Measurements from ENCODE around the gene TROAP.
"Not testable (repeated sequence)": the region's sequence is repeated elsewhere in the genome, so short reads cannot be mapped to it uniquely, and the experiment has no call there.

The TROAP gene

DNA sequence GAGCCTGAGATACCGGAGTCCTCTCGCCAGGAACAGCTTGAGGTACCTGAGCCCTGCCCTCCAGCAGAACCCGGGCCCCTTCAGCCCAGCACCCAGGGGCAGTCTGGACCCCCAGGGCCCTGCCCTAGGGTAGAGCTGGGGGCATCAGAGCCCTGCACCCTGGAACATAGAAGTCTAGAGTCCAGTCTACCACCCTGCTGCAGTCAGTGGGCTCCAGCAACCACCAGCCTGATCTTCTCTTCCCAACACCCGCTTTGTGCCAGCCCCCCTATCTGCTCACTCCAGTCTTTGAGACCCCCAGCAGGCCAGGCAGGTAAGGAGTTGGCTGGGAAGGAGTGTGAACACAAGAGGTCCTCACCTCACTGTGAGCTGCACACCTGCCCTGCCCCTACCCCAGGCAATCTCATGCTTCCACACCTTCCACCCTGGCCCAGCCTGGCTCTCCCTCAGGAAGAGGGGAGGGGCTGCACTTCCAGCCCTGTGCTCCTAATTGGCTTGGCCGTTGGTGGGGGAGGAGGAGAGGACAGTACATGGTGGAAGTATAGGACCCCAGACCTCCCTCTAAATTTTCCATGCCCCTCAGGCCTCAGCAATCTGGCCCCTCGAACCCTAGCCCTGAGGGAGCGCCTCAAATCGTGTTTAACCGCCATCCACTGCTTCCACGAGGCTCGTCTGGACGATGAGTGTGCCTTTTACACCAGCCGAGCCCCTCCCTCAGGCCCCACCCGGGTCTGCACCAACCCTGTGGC is 7.8 kb downstream of the TROAP start:
- no peak for DNase-seq

DNA sequence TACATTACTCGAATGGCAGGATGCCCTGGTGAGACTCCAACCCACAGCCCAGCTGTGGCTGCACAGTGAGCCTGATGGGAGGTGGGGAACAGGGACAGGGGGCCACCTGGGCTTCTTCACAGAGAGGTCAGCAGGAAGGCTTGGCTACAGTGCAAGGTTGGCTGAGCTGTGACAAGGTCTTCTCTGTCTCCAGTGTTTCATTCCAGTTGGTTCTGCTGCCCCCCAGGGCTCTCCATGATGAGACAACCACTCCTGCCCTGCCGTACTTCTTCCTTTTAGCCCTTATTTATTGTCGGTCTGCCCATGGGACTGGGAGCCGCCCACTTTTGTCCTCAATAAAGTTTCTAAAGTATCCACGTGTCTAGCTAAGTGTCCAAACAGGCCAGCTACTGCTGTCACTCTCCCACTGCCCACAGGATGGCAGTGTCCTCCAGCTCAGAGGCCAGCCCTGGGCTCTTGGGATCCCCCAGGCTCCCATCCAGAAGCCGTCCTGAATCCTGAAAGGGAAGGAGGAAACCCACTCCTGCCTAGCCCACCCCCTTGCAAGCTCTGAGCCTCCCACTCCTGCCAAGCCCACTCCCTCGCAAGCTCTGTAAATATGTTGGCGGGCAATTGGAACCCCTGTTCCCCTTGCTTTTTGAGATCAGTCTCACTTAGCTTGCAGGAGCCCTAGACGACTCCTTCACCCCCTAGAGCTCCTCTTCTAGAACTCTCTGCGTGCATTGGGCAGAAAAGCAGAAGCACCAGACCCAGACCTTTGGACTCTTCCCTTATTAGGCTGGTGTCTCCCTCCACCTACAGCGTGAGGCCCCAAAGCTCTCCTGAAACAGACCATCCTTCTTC is 8.5 kb downstream of the TROAP start:
- no peak for DNase-seq

DNA sequence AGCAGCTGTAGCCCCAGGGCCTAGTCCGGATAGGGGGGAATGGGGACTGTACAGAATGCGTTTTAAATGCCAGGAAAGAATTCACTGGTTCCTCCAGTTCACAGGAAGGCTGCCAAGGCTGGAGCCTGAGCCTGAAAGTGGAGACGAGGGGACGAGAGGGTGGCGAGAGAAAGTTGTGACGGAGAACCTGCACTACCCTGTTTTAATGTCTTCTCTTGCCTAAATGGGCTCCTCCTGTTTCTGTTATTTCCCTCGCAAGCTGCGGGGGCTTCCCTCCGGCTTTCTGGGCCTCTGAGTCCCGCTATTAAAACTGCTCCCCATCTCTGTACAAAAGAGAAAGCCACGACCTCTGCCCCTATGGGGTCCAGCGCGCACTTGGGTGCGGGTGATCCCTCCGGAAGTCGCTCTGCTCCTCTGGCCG is 9.4 kb downstream of the TROAP start:
- no peak for DNase-seq

DNA sequence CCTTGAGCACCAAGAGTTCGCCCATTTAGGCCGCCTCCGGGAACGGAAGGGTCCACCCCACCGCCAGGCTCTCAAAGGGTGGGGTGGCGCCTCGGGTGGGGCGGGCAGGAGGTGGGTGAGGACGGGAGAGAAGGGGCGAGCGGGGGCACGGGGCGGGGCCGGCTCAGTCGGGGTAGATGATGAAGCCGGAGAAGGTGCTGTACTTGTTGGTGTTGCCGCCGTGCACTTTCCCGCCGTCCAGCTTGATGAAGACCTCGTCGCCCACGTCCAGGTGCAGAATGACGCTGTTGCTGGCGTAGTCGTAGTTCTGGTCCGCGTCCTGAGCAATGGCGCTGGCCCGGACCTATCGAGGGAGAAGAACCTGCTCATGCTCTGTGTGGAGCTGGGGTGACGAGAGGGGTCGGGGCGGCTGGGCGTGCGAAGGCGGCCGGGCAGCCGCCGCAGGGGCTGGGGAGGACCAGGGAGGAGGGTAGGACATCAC is 9.9 kb downstream of the TROAP start:
- no peak for DNase-seq

DNA sequence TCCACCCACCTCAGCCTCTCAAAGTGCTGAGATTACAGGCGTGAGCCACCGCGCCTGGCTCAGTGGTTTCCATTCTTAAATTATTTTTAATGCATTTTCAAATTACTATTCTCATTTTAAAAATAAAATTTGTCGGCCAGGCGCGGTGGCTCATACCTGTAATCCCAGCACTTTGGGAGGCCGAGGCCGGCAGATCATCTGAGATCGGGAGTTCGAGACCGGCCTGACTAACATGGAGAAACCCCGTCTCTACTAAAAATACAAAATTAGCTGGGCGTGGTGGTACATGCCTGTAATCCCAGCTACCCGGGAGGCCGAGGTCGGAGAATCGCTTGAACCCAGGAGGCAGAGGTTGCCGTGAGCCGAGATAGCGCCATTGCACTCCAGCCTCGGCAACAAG is 10.7 kb downstream of the TROAP start:
- DNase-seq = not testable (repeated sequence)

DNA sequence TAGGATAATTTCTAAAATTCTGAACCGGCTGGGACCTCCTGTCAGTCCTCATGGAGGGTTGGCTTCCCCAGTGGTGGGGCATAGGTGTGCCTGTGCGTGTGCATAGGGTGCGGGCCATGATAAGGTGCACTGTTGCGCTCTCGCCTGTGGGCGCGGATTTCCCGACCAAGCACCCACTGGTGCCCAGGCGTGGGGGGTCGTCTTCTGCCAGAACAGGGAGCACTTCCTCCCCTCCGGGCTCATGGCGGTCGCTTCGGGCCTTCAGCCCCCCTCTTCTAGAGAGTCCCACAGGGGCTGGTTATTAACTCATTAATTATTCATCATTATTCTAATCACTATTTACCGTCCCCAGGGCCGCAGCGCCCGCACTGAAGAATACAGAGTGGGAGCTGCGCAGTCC is 11.2 kb downstream of the TROAP start:
- DNase-seq = no peak

- DNase-seq = no peak
Measured at GRCh38 chr12:49334681-49335080, 11.6 kb downstream of the TROAP start.

GRCh38 chr12:49335118-49335954 is 12.3 kb downstream of the TROAP start:
- no peak for DNase-seq

DNA sequence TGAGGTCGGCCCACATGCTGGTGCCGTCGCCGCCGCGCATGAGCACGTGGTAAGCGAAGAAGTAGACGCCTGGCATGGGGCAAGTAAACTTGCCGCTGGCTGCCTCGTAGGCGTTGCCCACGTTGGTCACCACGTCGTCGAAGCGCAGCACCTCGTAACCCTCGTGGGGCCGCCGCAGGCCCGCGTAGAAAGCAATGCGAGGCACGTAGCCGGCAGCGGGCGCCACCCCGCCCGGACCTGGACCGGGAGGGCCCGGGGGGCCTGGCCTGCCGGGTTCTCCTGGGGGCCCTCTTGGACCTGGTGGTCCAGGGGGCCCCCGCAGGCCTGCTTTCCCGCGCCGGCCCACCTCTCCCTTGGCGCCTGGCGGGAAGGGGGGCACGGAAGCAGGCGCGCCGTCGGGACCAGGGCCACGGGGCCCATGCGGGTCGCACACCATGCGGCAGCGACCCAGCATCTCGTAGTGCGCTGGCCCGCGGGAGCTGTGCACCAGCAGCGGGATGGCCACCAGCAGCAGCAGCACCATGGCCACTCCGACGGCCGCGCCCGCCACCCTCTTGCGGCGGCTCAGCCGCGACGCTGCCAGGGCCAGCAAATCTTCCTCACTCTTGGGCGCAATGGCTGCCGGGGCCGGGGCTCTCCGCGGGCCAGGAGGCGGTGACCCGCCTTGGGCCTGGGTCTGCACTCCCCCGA is 13.0 kb downstream of the TROAP start:
- no peak for DNase-seq

DNA sequence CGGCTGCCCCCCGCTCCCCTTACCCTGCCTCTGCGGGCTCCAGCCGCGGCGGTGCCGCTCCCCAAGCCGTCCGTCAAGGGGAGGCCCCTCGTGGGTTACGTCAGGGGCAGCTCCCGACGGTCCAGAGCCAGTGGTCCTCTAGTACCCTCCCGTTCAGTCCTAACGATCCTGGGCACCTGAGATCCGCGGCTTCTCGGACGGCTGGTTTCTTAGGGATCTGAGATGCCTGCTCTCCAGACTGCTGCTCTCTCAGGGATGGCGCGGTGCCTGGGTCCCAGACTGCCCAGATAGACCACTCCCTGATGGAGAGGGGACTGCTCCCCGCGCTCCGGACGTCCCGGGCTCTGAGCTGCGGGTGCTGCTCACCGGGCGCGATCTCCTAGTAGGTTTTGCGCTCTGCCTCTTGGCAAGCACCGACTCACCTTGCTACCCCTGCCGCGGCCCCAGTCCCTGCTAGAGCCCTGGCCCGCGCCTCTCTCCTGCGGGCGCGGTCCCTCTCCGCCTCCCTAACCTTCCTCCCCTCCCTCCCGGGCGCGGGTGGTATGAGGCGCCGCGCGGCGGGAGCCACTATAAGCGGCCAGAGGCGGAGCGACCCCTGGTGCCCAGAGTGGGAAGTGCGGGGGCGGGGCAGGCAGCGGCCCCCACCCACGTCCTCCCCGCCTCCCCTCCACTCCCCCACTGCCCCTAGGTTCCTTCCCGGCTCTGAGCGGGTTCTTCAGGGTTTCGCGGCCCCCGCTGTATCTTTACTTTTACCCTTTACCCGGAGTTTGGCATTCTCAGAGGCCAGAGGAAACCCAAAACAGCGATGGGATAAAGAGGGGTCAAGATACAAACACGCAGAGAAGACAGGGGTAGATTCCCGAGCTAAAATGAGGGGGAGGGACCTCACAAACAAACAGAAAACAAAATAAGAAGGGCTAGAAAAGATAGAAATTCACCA is 13.9 kb downstream of the TROAP start, which contains the start of gene C1QL4:
TSS of gene C1QL4 (minus strand) at position 544 of the 940 bp plus-strand sequence. CDS start 711 bp downstream, outside the sequence.
- peak; percentile 81 to 88 for DNase-seq

- DNase-seq = no peak
Measured at GRCh38 chr12:49338830-49339463, 15.9 kb downstream of the TROAP start.

GRCh38 chr12:49339464-49339861 is 16.4 kb downstream of the TROAP start:
- no peak for DNase-seq

GRCh38 chr12:49340095-49340870 is 17.2 kb downstream of the TROAP start:
- no peak for DNase-seq

DNA sequence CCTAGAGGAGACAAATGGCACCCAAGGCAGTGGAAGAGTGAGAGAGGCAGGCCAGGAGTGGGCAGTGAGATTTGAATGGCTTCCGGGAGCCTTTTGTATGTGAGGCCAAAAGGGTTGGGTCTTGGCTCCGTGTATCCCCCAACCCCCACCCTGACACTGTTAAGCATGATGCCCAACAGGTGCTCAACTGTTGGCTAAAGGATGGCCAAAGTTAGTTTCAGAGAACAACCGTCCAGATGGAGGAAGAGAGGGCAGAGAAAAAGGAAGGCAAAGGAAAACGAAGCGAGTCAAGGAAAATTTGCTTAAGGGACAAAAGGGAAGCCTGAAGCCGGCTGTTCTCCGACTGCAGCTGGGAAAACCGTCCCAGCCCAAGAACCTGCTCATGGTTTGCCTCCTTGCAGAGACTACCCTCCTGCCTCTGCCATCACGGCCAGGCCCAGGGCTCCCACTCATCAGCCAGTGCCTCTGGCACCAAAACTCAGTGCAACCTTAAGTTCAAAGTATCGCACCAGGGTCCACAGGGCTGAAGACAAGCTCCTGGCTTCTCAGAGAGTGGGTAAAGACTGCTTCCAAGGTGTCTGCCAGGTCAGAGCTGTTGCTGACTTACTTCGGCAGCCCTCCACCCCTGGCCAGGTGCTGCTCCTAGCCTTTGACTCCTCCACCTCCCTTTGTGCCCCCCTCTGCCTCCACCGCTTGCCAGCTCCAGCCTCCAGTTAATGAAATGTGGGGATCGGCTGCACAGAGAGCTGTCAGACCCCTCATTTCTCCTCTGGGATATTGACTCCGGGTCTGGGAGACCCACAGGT is 18.1 kb downstream of the TROAP start:
- no peak for DNase-seq

GRCh38 chr12:49341777-49342065 is 18.7 kb downstream of the TROAP start:
- no peak for DNase-seq

GRCh38 chr12:49342066-49342913 is 19.2 kb downstream of the TROAP start:
- peak; percentile 61 to 73 for DNase-seq

GRCh38 chr12:49342914-49343731 is 20.1 kb downstream of the TROAP start:
- DNase-seq = peak; percentile 40 to 72
